Stimulated activated CD4-positive, alpha-beta T cell treated with anti-CD3 and anti-CD28 coated beads, Interleukin-1b, Interleukin-23, amount 100 ng/mL, for 24 hours (primary cell): ENCODE results near the gene LPIN3.

Experiments used
- DNase-seq, 4 experiments: peaks; one replicate each; pipeline ENCODE4 v3.0.0-alpha.2; 2020; ENCODE audit warnings: low read depth in 4 of 4, low spot score in 1 of 4

Gene LPIN3

DNA sequence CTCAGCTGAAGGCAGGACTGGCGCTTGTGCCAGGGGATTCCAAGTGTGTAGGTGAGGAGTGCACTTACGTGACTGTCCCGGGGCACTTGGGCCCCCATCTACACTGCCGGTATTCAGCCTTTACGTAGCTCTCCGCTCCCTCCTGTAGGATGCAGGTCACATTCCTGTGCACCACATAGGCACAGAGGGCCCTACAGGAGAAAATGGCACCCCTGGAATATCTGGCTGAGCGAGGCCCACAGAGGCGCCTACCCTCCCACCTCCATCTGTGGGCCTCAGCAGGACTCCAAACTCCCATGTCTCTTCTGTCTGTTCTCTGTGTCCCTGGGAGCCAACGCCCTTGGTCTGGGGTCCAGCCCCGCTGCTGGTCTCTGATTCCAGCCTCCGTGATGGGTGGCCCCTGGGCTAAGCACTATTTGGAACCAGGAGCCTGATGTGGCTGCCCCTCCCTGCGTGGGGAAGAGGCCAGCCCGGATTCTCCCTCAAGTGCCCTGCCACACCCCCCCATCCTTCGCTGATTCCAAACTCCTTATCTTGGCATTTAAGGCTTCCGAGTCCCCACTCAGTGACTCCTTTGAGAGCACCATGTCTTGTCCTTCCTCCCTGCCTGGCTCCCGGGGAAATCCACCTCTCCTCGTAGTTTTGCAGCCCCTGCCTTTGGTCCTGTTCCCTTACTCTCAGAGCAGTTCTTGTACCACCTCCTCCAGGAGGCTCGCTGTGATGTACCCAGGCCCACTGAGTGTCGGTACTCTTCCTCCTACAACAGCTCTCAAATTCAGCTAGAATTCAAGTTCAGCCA, 24.5 kb downstream of the LPIN3 start:
- DNase-seq, result no peak

DNA sequence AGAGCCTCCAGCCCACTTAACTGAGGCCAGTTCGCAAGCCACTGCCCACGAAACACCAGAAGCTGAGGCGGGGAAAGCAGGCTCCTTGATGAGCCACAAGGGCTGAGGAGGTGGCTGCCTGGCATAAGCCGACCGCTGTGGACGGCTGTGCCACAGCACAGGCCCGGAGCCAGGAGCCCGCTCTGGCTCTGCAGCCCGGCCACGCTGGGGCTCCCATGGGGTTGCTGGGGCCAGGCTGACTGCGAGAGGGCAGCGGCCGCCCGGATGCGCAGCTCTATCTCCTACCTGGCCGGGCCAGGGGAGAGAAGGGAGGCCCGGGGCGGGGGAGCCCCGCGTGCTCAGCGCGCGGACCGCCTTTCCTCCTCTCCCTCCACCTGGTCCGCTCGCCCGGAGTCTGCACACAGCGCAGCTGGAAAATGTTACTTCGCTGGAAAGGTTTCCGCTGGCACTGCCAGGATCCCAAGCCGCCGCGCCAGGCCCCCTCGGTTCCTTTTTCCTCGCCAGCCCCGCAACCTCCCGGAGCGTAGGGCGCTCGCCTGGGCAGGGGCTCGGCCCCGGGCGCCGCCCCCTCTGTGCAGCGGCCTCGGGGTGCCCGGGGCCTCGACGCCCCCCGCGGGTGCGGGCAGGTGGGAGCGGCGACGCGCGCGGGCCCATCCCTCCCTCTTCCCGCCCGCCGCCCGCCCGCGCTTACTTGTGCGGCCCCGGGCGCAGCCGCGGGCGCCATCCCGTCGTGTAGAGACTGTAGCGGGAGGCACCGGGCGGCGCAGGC, 25.3 kb downstream of the LPIN3 start:
- no peak for DNase-seq

DNA sequence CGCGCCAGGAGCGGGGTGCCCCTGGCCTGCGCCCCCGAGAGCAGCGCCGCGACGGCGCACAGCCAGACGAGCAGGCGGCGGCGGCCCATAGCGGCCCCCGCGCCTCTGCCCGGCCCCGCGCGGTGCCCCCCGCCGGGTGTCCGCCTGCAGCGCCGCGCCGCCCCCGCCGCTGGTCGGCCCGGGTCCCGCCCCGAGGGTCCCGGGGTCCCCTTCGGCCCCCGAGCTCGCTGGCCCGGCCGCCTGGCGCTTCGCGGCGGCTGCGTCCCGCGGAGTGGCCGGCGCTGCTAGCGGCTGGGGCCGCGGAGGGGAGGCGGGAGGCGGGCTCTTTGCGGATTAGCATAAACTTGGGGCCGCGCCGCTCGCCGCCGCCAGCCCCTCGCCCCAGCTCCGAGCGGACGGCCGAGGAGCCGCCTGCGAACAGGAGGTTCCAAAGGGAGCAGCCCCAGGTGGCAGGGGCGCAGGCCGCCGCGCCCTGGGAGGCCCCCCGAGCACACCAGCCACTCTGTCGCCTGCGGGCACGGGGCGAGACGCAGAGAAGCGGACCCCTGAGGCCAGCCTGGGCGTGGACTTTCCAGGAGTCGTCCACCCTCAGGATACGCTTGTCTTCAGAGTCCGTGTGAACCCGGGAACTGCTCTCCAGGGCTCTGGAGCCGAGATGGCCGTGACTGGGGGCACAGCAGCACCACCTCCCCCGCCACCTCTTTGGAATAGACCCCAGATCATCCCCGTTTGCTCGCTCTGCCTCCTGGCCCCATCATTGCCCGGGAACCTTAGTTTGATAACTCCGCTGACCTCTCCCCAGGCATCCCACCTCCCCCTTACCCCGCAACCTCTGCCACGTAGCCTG, 26.1 kb downstream of the LPIN3 start, which contains the start of gene EMILIN3:
Gene EMILIN3 (minus strand): TSS at position 273 of the 847 bp plus-strand sequence. CDS start 184 bp downstream, at position 89.
- no peak for DNase-seq

DNA sequence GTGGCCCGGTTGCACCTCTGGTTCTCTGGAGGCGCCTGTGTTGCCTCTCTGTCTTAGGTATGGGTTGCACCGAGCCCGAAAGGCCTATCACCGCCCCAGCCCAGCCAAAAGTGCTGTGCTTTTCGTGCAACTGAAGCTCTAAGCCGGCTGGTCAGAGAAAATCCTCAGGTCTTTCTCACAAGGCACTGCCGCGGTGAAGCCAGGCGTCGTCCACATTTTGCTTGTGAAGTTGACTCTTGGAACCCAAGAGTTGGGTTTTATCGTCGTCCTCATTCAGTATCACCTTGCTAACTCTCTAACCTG, 26.7 kb downstream of the LPIN3 start:
- no peak for DNase-seq

DNA sequence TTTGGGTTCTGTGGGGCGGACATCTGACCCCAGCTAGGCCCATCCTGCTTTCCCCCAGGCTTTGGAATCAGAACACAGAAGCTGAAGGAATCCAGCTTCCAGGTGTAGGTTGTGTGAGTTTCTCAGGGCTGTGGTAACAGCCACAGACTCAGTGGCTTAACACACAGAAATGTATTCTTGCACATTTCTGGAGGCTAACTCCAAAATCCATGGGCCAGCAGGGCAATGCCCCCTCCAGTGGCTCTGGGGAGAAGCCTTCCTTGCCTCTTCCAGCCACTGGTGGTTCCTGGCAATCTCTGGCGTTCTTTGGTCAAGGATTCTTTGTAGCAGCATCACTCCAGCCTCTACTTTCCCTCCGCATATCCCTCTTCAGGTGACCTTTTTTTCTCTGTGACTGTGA, 27.3 kb downstream of the LPIN3 start:
- DNase-seq, result no peak

DNA sequence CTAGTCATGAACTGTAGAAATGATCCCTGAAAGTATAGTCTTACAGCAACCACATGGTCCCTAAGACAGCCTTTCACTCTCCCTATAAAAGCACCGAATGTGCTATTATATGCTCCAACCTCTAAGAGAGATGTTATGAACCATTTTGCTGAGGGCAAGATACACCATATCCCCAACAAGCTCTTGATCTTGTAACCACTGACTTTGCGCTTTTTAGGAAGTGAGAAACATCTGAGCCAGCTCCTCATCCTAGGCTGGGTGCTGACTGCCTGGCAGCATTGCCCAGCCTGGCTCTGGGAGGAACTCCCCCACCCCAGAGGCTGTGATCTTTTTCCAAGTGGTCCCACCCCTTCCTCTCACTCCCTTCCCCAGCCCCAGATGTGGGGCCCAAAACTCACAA, 29.1 kb downstream of the LPIN3 start:
- no peak for DNase-seq

DNA sequence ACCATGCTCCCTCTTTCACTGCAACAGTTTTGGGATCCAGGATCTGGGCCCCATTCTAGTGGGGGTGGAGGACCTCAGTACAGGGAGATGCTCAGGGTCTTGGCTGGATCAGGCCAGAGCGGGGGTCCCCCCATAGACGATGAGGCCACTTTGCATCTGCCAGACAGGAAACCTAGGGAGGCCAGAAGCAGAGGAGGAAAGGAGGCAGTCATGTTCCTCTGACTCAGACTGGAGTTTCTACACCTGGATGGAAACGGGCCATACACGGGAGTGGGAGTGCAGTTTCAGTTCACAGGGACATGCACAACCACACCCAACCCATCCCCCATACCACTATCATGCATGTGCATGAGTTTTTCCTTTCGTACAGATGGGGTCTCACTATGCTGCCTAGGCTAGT, 29.6 kb downstream of the LPIN3 start:
- DNase-seq, result no peak

DNA sequence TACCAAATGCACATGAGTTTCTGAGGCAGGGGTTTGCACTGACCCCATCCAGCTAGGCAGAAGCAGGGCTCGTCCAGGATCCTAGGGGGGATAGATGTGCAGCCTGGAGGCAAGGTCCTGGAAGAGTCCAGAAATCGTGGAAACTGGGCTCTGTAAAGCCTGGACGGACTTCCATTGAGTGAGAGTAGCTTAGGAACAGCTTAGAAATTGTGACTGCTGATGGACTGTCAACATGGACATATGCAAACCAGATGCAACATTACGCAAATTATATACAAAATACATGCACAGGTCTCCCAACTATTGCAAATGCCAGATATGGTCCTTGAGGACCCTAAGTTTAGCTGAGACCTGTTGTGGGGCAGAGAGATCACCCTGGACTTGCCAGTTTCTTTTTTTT, 30.8 kb downstream of the LPIN3 start:
- no peak for DNase-seq

DNA sequence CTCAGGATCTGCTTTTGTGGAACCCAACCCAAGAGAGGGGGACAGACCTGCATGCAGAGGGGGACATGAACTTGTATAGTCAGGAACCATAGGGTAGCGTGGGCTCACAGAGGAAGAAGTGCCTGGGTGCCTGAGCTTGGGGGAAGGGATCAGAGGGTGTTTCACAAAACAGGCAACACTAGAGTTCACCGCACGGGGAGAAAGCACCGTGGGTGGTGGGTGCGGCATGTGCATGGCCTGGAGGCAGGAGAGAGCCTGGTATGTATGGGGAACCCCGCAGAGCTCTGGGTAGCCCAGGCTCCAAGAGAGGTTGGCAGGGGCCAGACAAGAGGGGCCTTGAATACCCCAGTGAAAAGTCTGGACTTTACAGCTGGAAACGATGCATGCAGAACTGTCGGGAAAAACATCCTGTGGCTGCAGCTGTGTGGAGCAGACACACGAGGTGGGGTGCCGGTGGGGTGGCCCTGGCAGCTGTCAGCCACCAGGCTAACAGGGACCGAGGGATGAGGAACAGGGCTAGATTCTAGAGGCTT, 32.7 kb downstream of the LPIN3 start:
- DNase-seq, result no peak

DNA sequence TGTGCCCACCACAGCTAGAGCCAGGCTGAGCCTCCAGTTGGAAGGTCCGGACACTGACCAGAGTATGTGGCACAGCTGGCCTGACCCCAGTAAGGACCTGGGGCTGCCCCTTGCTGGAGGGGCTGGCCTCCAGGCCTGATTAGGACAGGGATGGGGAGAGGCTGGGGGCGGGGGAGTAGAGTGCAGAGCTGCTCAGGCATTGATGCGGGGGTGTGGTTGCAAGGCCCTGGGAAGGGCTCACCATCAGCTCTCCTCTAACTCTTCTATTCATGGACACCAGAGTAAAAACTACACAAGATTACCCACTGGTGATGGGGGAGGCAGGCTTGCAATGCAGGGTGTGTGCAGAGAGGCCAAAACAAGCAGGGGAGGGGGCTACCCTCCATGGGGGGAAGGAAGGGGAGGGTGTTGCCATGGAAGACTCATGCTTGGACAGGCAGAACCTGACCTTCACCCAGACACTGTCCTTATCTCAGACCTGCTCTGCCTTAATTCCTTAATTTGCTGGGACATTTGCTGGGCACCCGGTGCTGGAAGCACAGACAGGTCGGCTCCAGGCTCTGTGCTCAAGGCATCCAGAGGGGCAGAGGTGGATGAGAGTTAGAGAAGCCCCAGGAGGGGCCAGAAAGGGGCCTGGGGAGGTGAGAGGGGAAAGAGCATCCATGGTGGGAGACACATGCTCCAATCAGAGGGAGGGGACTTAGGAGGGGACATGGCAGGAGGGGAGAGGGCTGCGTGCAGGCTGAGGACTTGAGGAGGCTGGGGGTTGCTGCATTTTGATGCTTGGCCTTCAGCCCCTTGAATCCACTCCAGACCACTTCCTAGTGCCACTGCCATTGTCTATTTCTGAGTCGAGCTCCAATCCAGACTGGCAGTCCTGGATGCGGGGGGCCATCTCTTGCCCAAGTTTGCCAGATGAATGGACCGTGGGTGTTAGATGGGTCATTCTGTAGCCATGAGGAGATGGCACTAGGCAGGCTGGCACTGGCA, 33.6 kb downstream of the LPIN3 start:
- no peak for DNase-seq

DNA sequence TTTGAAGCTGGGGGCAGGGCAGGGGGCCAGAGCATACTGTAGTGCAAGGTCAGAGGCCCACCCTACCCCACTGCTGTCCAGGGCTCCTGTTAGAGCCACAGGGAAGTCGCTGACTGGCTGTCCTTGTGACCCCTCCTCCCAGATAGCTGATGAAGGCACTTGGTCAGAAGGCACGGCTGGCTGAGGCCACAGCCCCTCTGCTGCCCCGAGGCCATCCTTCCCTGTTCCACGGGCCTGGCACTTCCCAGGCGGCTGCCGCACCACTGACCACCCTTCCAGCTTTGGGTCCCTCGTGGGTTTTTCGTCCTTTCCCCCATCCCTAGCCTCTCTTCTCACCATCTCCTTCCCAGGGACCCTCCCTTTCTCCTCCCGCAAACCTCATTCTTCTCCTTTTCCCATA, 35.2 kb downstream of the LPIN3 start:
- DNase-seq, result no peak

DNA sequence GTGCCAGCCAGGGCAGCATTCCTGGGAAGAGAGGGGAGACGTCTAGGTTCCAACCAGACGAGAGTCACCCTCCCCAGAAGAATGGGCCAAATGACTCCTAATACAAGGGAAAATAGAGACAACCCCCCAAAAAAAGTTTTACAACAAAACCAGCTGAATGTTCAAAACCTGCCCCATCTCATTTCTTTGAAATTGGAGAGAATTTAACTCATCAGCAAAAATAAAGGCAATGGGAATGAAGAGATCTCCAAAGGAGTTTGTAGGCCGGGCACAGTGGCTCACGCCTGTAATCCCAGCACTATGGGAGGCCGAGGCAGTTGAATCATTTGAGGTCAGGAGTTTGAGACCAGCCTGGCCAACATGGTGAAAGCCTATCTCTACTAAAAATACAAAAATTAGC, 35.7 kb downstream of the LPIN3 start:
- no peak for DNase-seq

DNA sequence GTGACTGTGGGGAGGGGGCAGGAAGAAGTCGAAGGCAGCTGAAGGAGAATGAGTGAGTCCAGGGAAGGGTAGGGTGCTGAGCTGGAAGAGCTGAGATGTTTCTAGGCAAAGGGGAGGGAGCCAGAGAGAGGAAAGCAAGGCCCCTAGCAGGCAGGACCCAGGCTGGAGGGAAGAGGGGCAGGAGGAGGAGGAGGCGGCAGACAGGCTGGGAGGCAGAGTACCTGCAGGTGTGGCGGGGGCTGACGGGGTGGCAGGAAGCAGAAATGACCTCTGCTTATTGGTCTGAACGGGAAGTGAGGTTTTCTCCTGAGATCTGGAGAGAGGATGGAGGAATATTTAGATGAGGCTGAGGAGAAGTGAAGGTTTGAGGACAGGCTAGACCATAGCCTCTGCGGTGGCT, 36.7 kb downstream of the LPIN3 start:
- DNase-seq, result no peak

DNA sequence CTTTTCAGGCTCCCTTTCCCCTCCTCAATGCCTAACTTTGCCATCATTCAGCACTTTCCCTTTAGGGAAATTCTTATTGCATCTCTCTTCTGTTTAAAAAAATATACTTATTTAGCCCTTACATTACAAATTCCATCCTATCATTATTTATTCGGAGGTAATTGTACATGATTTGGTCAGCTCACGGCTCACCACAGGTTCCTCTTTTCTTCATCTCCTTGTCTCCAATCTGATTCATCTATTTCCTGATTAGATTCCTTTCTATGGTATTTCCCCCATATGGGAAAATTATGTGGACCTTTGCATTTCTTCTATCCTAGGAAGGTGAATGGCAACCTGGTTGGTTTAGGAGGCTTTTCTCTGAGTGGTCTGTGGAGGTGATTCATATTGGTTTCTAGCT, 38.9 kb downstream of the LPIN3 start:
- no peak for DNase-seq

DNA sequence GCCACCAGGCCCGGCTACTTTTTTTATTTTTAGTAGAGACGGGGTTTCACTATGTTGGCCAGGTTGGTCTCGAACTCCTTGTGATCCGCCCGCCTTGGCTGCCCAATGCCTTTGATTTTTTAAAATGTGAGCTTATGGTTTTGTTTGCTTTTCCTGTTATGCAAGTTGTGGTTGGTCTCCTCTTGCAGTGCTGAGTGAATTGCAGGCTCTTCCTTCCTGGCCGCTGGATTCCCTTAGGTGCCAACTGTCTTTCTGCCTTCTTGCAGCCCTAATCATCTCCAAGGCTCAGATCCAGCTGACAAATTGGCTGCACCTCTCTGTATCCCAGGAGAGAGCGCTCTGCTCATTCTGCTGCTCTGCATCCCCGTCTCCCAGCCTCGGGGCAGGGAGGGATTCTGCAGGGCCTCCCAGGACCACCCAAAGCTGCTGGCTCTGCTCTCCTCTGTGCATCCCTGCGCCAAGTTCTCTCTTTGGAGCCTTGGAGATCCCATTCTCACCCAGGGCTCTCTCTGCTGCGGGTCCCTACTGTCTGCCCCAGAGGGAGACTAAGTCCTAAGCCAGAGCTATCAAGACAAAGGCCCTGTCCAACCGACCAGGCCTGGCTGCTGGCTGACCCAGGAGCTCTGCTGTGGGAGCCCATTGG, 40.1 kb downstream of the LPIN3 start:
- no peak for DNase-seq

DNA sequence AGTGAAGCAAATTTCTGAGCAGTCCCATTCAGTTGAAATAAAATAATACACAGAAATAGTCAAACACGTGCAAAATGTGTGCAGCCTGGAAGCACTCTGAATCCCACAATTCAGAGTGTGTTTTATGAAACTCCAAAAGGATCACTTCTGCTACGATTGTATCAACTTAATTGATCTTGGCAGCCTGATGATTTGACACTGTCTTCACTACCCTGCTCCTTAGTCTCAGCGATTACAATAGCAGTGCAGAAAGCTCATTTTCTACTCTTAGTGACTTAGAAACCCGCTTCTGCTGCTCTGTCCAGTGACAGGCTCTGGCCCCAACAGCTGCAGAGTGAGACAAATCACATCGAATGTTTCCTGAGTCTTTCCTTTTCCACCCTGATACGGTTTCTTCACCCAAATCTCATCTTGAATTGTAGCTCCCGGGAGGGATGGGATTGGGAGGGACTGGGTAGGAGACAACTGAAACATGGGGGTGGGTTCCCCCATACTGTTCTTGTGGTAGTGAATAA, 42.2 kb downstream of the LPIN3 start:
- no peak for DNase-seq

DNA sequence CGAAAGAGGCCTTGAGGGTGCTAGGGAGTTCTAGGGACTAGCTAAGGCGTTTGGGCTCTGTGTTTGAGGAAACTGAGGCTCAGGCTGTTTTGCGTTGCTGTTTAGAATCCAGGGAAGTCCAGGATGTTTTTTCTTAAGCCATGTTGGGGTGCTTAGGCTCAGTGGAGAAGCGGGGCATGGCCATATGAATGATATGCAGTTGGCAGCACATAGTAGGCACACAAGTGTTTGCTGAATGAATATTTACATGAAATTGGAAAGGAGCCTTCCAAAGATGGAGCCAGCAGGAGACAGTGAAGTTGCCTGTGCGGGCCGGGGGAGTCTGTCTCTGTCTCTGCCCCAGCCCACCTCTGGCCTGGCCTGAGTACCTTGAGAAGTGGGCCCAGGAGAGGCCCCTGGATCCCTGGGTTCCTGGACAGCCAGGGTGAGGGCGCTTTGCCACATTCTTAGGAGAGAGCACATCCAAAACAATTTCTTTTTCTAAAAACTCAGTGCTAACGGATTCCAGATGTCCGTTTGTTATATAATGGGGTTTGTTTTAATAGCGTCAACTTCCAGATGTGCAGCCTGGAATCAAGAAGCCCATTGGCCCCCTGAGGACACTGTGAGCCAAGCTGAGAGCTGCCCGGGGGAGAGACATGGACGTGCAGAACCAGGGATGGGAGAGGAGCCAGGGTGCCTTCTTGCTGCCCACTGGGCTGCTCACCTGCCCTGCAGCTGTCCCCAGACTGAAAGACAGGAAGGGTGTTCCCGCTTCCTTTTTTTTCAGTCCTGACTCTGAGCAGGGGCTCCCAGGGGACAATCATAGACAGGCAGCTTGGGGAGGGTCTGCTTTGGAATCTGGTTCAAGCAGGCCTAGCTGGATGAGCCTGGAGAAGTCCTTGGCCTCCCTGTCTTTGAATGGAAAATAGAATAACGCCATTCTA, 46.1 kb downstream of the LPIN3 start:
- no peak for DNase-seq

DNA sequence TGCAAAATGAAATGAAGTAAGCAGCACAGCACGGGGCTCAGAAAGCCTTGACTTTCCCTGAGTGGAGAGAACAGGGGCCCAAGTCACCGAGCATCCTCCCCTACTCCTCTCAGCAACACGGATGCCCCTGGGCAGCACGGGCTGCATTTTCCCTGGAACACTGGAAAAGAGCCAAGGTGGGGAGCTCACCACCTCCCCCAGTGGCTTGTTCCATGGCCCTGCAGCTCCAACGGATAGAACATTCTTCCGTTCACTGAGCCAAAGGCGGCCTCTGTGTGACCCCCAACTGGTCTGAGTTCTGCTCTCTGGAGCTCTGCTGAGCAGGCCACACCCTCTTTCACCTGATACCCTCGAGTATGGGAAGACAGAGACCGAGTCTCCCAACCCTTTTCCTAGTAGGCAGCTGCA, 46.8 kb downstream of the LPIN3 start:
- no peak for DNase-seq

DNA sequence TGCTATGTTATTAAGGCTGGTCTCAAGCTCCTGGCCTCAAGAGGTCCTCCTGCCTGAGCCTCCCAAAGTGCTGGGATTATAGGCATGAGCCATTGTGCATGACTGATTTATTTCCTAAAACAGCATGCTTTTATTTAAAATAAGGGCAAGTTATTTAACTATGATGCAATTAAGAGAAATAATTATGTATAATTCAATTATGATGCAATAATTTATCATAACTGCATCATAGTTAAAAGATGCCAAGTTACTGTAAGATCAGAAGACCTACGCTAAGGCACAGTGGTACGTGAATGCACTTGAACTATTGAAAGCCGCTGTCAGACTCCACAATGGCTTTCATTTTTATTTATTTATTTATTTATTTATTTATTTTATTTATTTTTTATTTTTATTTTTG, 50.3 kb downstream of the LPIN3 start:
- no peak for DNase-seq
